Measurements from ENCODE around the gene CD7. TPM values are rescaled to one million over a fixed set of nuclear protein-coding genes. Genes with fewer than 3 reads are reported as not detected.

CD7 gene
- polyA plus RNA-seq (not detected in 2 replicates), polyA minus RNA-seq (not detected in 2 replicates)

GRCh38 chr17:82317394-82318168 is at the start of gene CD7:
Gene CD7, minus strand, starts transcription at chr17:82317608. Its CDS starts 113 bp downstream, at chr17:82317495.
- H3K4me3 ChIP-seq (ENCODE audit: low read length), result no peak within 1 kb of the TSS
- H3K9ac ChIP-seq (ENCODE audit: low read length), result no peak within 1 kb of the TSS
- no peaks in the 10 kb centered on the region for H3K9me3 ChIP-seq (ENCODE audit: low read length)
- no peak within 1 kb of the TSS for H2AFZ ChIP-seq (ENCODE audit: low read depth, low read length)
- no peaks in the 10 kb centered on the region for H3F3A ChIP-seq (ENCODE audit: insufficient read depth, low read length, poor library complexity, severe bottlenecking)
- TF ChIP-seq POLR2AphosphoS5 (IDR thresholded peaks at IDR 0.05) (no peak), EZH2 (IDR thresholded peaks at IDR 0.05; ENCODE audit: borderline replicate concordance, insufficient read depth, low read length, poor library complexity, severe bottlenecking) (no peak), EP300 (conservative IDR thresholded peaks at IDR 0.05; ENCODE audit: poor library complexity, severe bottlenecking) (no peak), REST (IDR thresholded peaks at IDR 0.05; ENCODE audit: borderline replicate concordance) (no peak), MXI1 (conservative IDR thresholded peaks at IDR 0.05; ENCODE audit: poor library complexity, severe bottlenecking) (no peak), CTCF (IDR thresholded peaks at IDR 0.05; ENCODE audit: poor library complexity, severe bottlenecking) (no peak), TAF1 (IDR thresholded peaks at IDR 0.05; ENCODE audit: low read depth) (no peak), SMC3 (conservative IDR thresholded peaks at IDR 0.05; ENCODE audit: poor library complexity) (no peak), RAD21 (conservative IDR thresholded peaks at IDR 0.05) (no peak)
- no peaks in the 10 kb centered on the region for H3K9me2 ChIP-seq (ENCODE audit: insufficient read depth, low read length)
- H3K27me3 ChIP-seq (ENCODE audit: insufficient read depth, low read depth, low read length), result no peaks in the 10 kb centered on the region
- H4K20me1 ChIP-seq (ENCODE audit: insufficient read depth), result no peaks in the 10 kb centered on the region
- H3K36me3 ChIP-seq (ENCODE audit: insufficient read depth, low read length), result no peaks in the 10 kb centered on the region
- H3K4me2 ChIP-seq (ENCODE audit: low read length), result no peak within 1 kb of the TSS
- H3K27ac ChIP-seq (ENCODE audit: low read length), result no peak within 1 kb of the TSS
- no peaks in the 10 kb centered on the region for H3K79me2 ChIP-seq (replicated peaks; ENCODE audit: insufficient read depth, low read length)

- H3K79me2 ChIP-seq (replicated peaks; ENCODE audit: insufficient read depth, low read length), result no peaks in the 10 kb centered on the region
- no peaks in the 10 kb centered on the region for H3K9me2 ChIP-seq (ENCODE audit: insufficient read depth, low read length)
- H3F3A ChIP-seq (ENCODE audit: insufficient read depth, low read length, poor library complexity, severe bottlenecking), result no peaks in the 10 kb centered on the region
- peak overlapping the region; percentile 54 for H3K27ac ChIP-seq (ENCODE audit: low read length)
- H3K36me3 ChIP-seq (ENCODE audit: insufficient read depth, low read length), result no peaks in the 10 kb centered on the region
- peak; percentile 25 for TF ChIP-seq MXI1 (conservative IDR thresholded peaks at IDR 0.05; ENCODE audit: poor library complexity, severe bottlenecking)
- peak; percentile 88 for TF ChIP-seq POLR2AphosphoS5 (IDR thresholded peaks at IDR 0.05)
- peak; percentile 69 for TF ChIP-seq REST (IDR thresholded peaks at IDR 0.05; ENCODE audit: borderline replicate concordance)
- TF ChIP-seq EP300 (conservative IDR thresholded peaks at IDR 0.05; ENCODE audit: poor library complexity, severe bottlenecking), result peak; percentile 72
- TF ChIP-seq CTCF (IDR thresholded peaks at IDR 0.05; ENCODE audit: poor library complexity, severe bottlenecking), result no peak
- no peak overlapping the region for H2AFZ ChIP-seq (ENCODE audit: low read depth, low read length)
- H3K9me3 ChIP-seq (ENCODE audit: low read length), result no peaks in the 10 kb centered on the region
- H3K9ac ChIP-seq (ENCODE audit: low read length), result peak overlapping the region; percentile 25
- peaks cover 13% of the 10 kb centered on the region for H3K27me3 ChIP-seq (ENCODE audit: insufficient read depth, low read depth, low read length)
- H4K20me1 ChIP-seq (ENCODE audit: insufficient read depth), result no peaks in the 10 kb centered on the region
- no peak overlapping the region for H3K4me2 ChIP-seq (ENCODE audit: low read length)
- peak overlapping the region; percentile 9 for H3K4me3 ChIP-seq (ENCODE audit: low read length)
These were observed 49.3 kb upstream of the CD7 start for GRCh38 chr17:82366749-82367148.
